CD4-positive, alpha-beta memory T cell (primary cell): ENCODE results near the gene TOP2B. TPM values are rescaled to one million over a fixed set of nuclear protein-coding genes. Genes with fewer than 3 reads are reported as not detected.

Experiments used
- CTCF ChIA-PET: fragments of 350-600 bp; sonication (Branson Sonifier 250); formaldehyde crosslinking; loops from one replicate; lab custom pipeline; 2021; ENCODE audit warnings: inconsistent platforms; ENCODE audit not compliant: partially characterized antibody; lab: Charles Lee
- POLR2A ChIA-PET: fragments of 350-600 bp; sonication (Branson Sonifier 250); formaldehyde crosslinking; loops from one replicate; lab custom pipeline; 2021; ENCODE audit not compliant: partially characterized antibody; lab: Charles Lee
- DNase-seq, 5 donors: peaks; one replicate each; pipeline versions ENCODE4 v3.0.0 to v3.0.0-alpha.2; 2020 to 2022; ENCODE audit warnings: mixed read lengths in 1 of 5
- H3K27ac ChIP-seq: one replicate; pipeline ENCODE4 v1.7.0; 2013; ENCODE audit warnings: low read depth, low read length
- H3K27me3 ChIP-seq: 2 replicates; pipeline ENCODE4 v1.7.0; 2013; ENCODE audit warnings: mild to moderate bottlenecking, low read length, moderate library complexity; ENCODE audit not compliant: insufficient read depth
- H3K36me3 ChIP-seq: 2 replicates; pipeline ENCODE4 v1.7.0; 2013; ENCODE audit warnings: mild to moderate bottlenecking, low read length, moderate library complexity; ENCODE audit not compliant: insufficient read depth
- H3K4me1 ChIP-seq: 2 replicates; pipeline ENCODE4 v1.7.0; 2013; ENCODE audit warnings: mild to moderate bottlenecking, low read length, moderate library complexity; ENCODE audit not compliant: insufficient read depth
- H3K4me3 ChIP-seq, 2 donors: one replicate each; pipeline ENCODE4 v1.7.0; 2013; ENCODE audit warnings: low read length in 2 of 2, mild to moderate bottlenecking in 1 of 2
- H3K9me3 ChIP-seq, 2 donors: one replicate each; pipeline ENCODE4 v1.7.0; 2013; ENCODE audit warnings: low read length in 2 of 2, control low read depth in 1 of 2; ENCODE audit not compliant: control insufficient read depth in 1 of 2
- H3K27ac Mint-ChIP-seq, 7 donors: one replicate each; pipeline ENCODE4 v1.8.0; 2020 to 2021; ENCODE audit warnings: mixed read lengths in 7 of 7, mild to moderate bottlenecking in 6 of 7, inconsistent platforms in 3 of 7, moderate library complexity in 3 of 7
- H3K27me3 Mint-ChIP-seq, 2 donors: one replicate each; pipeline ENCODE4 v1.8.0; 2020 to 2021; ENCODE audit warnings: mixed read lengths in 2 of 2
- H3K36me3 Mint-ChIP-seq, 2 donors: one replicate each; pipeline ENCODE4 v1.8.0; 2020 to 2021; ENCODE audit warnings: mixed read lengths in 2 of 2, inconsistent platforms in 1 of 2, mild to moderate bottlenecking in 1 of 2
- H3K4me1 Mint-ChIP-seq, 4 donors: one replicate each; pipeline ENCODE4 v1.8.0; 2020 to 2021; ENCODE audit warnings: mixed read lengths in 4 of 4, mild to moderate bottlenecking in 1 of 4
- H3K4me3 Mint-ChIP-seq, 8 donors: one replicate each; pipeline ENCODE4 v1.8.0; 2020 to 2021; ENCODE audit warnings: mixed read lengths in 8 of 8, mild to moderate bottlenecking in 7 of 8, moderate library complexity in 6 of 8, inconsistent platforms in 3 of 8
- H3K9me3 Mint-ChIP-seq, 8 donors: one replicate each; pipeline ENCODE4 v1.8.0; 2020 to 2021; ENCODE audit warnings: mixed read lengths in 8 of 8, mild to moderate bottlenecking in 5 of 8, inconsistent platforms in 3 of 8, moderate library complexity in 1 of 8
- intact Hi-C: fragments of 100-400 bp; cut with micrococcal nuclease; formaldehyde crosslinking; loops from one replicate; pipeline ENCODE4 v1.15.1; 2023
- polyA plus RNA-seq, 2 donors: library from polyadenylated mRNA; unstranded; fragments of 300-500 nt; fragmentation: Illumina TruSeq; gene quantifications; one replicate each; pipeline ENCODE4 v1.2.3, GENCODE V29; 2021
- total RNA-seq, 2 experiments: library from RNA; stranded (reverse); gene quantifications; one replicate each; pipeline ENCODE4 v1.2.3, GENCODE V29; 2021

The TOP2B gene
- total and polyA plus RNA-seq, 4 experiments from 2014 or later = 28.9 to 175 (median 133) TPM

- POLR2A ChIA-PET = no interaction called here
Measured at GRCh38 chr3:25686766-25687165, 22.1 kb upstream of the TOP2B start.

GRCh38 chr3:25683882-25684281 lies 19.2 kb upstream of the TOP2B start:
- no peak overlapping the region for H3K27ac Mint-ChIP-seq
- CTCF ChIA-PET = interaction anchor here (1.5 kb wide), 1 partner anchor 36 kb away, joined by 6 read pairs; no protein-coding TSS in a partner anchor
- Histone ChIP-seq H3K4me1 (no peaks in the 10 kb centered on the region), H3K27me3 (no peaks in the 10 kb centered on the region), H3K27ac (no peak overlapping the region), H3K9me3 (no peaks in the 10 kb centered on the region), H3K4me3 (no peak overlapping the region), H3K36me3 (no peaks in the 10 kb centered on the region)
- DNase-seq = no peak
- intact Hi-C loops = no loop called here
- POLR2A ChIA-PET = interaction anchor here (0.6 kb wide), 1 partner anchor 26 kb away, joined by 4 read pairs; no protein-coding TSS in a partner anchor
- H3K4me1 Mint-ChIP-seq = peaks cover 0 to 1% (median 0%) of the 10 kb centered on the region in 4 donors
- H3K36me3 Mint-ChIP-seq = no peaks in the 10 kb centered on the region
- H3K4me3 Mint-ChIP-seq = no peak overlapping the region
- no peaks in the 10 kb centered on the region for H3K9me3 Mint-ChIP-seq
- peaks cover 0 to 6% of the 10 kb centered on the region in 2 donors for H3K27me3 Mint-ChIP-seq

More at GRCh38 chr3:25686766-25687165, 22.1 kb upstream of the TOP2B start:
- peaks cover 1 to 10% of the 10 kb centered on the region in 2 donors for H3K27me3 Mint-ChIP-seq
- intact Hi-C loops = no loop called here
- CTCF ChIA-PET = no interaction called here
- H3K4me3 Mint-ChIP-seq = no peak overlapping the region
- no peaks in the 10 kb centered on the region for H3K36me3 Mint-ChIP-seq
- no peak overlapping the region for H3K27ac Mint-ChIP-seq
- H3K4me1 Mint-ChIP-seq = peaks cover 0 to 1% (median 0%) of the 10 kb centered on the region in 4 donors
- Histone ChIP-seq H3K9me3 (no peaks in the 10 kb centered on the region), H3K4me3 (no peak overlapping the region), H3K4me1 (no peaks in the 10 kb centered on the region), H3K27me3 (peaks cover 5% of the 10 kb centered on the region), H3K27ac (no peak overlapping the region), H3K36me3 (no peaks in the 10 kb centered on the region)
- DNase-seq = no peak
- H3K9me3 Mint-ChIP-seq = no peaks in the 10 kb centered on the region

DNA sequence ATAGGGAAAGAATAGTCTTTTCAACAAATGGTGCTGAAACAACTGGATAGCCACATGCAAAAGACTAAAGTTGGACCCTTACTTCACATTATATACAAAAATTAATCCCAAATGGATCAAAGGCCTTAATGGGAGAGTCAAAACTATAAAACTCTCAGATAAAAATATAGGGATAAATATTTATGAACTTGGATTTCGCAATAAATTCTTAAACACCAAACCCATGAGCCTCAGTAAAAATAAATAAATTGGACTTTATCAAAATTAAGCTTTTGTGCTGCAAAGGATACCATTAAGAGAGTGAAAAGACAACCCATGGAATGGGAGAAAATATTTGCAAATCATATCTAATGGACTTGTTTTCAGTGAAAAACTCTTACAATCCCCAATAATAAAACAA lies 18.7 kb upstream of the TOP2B start:
- Histone ChIP-seq H3K9me3 (no peaks in the 10 kb centered on the region), H3K4me3 (no peak overlapping the region), H3K27ac (no peak overlapping the region), H3K4me1 (no peaks in the 10 kb centered on the region), H3K36me3 (no peaks in the 10 kb centered on the region), H3K27me3 (no peaks in the 10 kb centered on the region)
- Mint-ChIP-seq H3K9me3 (no peaks in the 10 kb centered on the region), H3K4me1 (peaks cover 0 to 1% (median 0%) of the 10 kb centered on the region in 4 donors), H3K27me3 (peaks cover 0 to 1% of the 10 kb centered on the region in 2 donors), H3K4me3 (no peak overlapping the region), H3K36me3 (no peaks in the 10 kb centered on the region), H3K27ac (no peak overlapping the region)
- DNase-seq = no peak
- CTCF ChIA-PET = no interaction called here
- POLR2A ChIA-PET = no interaction called here
- intact Hi-C loops = no loop called here

- no peak for DNase-seq
- H3K4me3 Mint-ChIP-seq = no peak overlapping the region
- no peaks in the 10 kb centered on the region for H3K36me3 ChIP-seq
- H3K9me3 ChIP-seq = no peaks in the 10 kb centered on the region
- ChIA-PET CTCF (interaction anchor here (1.0 kb wide), 1 partner anchor 12 kb away, joined by 3 read pairs; no protein-coding TSS in a partner anchor), POLR2A (no interaction called here)
- H3K27ac ChIP-seq = no peak overlapping the region
- no peaks in the 10 kb centered on the region for H3K9me3 Mint-ChIP-seq
- intact Hi-C loops = no loop called here
- no peak overlapping the region for H3K4me3 ChIP-seq
- H3K36me3 Mint-ChIP-seq = no peaks in the 10 kb centered on the region
- H3K4me1 ChIP-seq = no peaks in the 10 kb centered on the region
- no peaks in the 10 kb centered on the region for H3K4me1 Mint-ChIP-seq
- H3K27ac Mint-ChIP-seq = no peak overlapping the region
- no peaks in the 10 kb centered on the region for H3K27me3 ChIP-seq
- H3K27me3 Mint-ChIP-seq = peaks cover 0 to 5% of the 10 kb centered on the region in 2 donors
Measured at GRCh38 chr3:25679642-25680302, 15.1 kb upstream of the TOP2B start.

DNA sequence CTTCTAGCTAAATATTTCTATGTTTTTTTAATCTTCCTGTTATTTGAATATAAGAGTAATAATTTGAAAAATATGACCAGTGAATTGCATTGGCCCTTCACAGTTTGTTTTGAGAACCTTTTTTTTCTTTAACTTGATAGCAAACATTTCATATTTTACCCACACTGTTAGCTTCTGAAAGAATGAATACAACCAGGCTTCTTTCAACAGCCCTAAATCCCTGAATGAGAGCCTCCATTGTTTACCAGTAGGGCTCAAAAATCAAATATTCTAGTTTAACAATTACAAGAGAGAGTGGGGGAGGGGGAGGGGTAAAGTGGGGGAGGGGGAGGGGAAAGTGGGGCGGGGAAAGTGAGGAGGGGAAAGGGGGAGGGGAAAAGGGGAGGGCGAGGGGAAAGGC lies 14.5 kb upstream of the TOP2B start:
- Mint-ChIP-seq H3K27ac (no peak overlapping the region), H3K4me3 (no peak overlapping the region), H3K9me3 (no peaks in the 10 kb centered on the region), H3K36me3 (no peaks in the 10 kb centered on the region), H3K27me3 (peaks cover 0 to 5% of the 10 kb centered on the region in 2 donors), H3K4me1 (no peaks in the 10 kb centered on the region)
- ChIA-PET CTCF (no interaction called here), POLR2A (no interaction called here)
- Histone ChIP-seq H3K27ac (no peak overlapping the region), H3K27me3 (no peaks in the 10 kb centered on the region), H3K36me3 (no peaks in the 10 kb centered on the region), H3K9me3 (no peaks in the 10 kb centered on the region), H3K4me3 (no peak overlapping the region), H3K4me1 (no peaks in the 10 kb centered on the region)
- no peak for DNase-seq
- intact Hi-C loops = no loop called here

DNA sequence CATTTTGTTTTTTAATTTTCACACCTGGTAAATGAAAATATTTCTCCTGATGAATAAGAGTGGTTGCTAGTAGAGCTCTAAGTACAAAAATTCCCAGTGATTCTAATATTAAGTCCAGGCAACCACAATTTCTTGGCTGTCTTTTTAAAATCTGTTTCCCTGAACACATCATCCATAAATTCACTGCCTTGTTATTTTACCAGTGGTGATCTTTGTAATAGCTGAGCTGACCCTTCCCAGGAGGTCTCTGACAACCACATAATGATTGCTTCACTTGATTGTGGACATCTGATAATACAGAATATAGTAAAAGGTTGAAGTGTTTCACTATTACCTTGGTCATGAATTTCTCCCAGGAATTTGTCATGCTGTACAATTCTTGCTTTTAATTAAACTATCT lies 13.9 kb upstream of the TOP2B start:
- H3K36me3 Mint-ChIP-seq = no peaks in the 10 kb centered on the region
- no peak overlapping the region for H3K4me3 ChIP-seq
- no peaks in the 10 kb centered on the region for H3K36me3 ChIP-seq
- POLR2A ChIA-PET = no interaction called here
- H3K27me3 ChIP-seq = no peaks in the 10 kb centered on the region
- H3K9me3 ChIP-seq = no peaks in the 10 kb centered on the region
- no peaks in the 10 kb centered on the region for H3K9me3 Mint-ChIP-seq
- no peak for DNase-seq
- H3K27ac ChIP-seq = no peak overlapping the region
- no peaks in the 10 kb centered on the region for H3K4me1 Mint-ChIP-seq
- CTCF ChIA-PET = no interaction called here
- H3K27ac Mint-ChIP-seq = no peak overlapping the region
- H3K4me3 Mint-ChIP-seq = no peak overlapping the region
- H3K4me1 ChIP-seq = no peaks in the 10 kb centered on the region
- intact Hi-C loops = no loop called here
- peaks cover 0 to 5% of the 10 kb centered on the region in 2 donors for H3K27me3 Mint-ChIP-seq

GRCh38 chr3:25677121-25677520 lies 12.4 kb upstream of the TOP2B start:
- H3K9me3 ChIP-seq = no peaks in the 10 kb centered on the region
- no peaks in the 10 kb centered on the region for H3K36me3 Mint-ChIP-seq
- intact Hi-C loops = no loop called here
- ChIA-PET POLR2A (interaction anchor here (0.7 kb wide), 1 partner anchor 11 kb away, joined by 3 read pairs; no protein-coding TSS in a partner anchor), CTCF (interaction anchor here (1.1 kb wide), 1 partner anchor 29 kb away, joined by 5 read pairs; no protein-coding TSS in a partner anchor)
- H3K4me3 ChIP-seq = no peak overlapping the region
- DNase-seq = peak in 1 of 5 donors; percentile 38
- peaks cover 0 to 5% of the 10 kb centered on the region in 2 donors for H3K27me3 Mint-ChIP-seq
- H3K4me1 Mint-ChIP-seq = no peaks in the 10 kb centered on the region
- no peak overlapping the region for H3K27ac Mint-ChIP-seq
- no peaks in the 10 kb centered on the region for H3K9me3 Mint-ChIP-seq
- no peak overlapping the region for H3K4me3 Mint-ChIP-seq
- H3K4me1 ChIP-seq = no peaks in the 10 kb centered on the region
- no peak overlapping the region for H3K27ac ChIP-seq
- H3K27me3 ChIP-seq = no peaks in the 10 kb centered on the region
- no peaks in the 10 kb centered on the region for H3K36me3 ChIP-seq
